ENCODE data around the gene EFHC2.

- TF ChIP-seq, protein P1, sequence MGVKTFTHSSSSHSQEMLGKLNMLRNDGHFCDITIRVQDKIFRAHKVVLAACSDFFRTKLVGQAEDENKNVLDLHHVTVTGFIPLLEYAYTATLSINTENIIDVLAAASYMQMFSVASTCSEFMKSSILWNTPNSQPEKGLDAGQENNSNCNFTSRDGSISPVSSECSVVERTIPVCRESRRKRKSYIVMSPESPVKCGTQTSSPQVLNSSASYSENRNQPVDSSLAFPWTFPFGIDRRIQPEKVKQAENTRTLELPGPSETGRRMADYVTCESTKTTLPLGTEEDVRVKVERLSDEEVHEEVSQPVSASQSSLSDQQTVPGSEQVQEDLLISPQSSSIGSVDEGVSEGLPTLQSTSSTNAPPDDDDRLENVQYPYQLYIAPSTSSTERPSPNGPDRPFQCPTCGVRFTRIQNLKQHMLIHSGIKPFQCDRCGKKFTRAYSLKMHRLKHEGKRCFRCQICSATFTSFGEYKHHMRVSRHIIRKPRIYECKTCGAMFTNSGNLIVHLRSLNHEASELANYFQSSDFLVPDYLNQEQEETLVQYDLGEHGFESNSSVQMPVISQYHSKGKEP (tag by site-specific recombination; IDR thresholded peaks at IDR 0.05): no peak
- TF ChIP-seq, protein P2, sequence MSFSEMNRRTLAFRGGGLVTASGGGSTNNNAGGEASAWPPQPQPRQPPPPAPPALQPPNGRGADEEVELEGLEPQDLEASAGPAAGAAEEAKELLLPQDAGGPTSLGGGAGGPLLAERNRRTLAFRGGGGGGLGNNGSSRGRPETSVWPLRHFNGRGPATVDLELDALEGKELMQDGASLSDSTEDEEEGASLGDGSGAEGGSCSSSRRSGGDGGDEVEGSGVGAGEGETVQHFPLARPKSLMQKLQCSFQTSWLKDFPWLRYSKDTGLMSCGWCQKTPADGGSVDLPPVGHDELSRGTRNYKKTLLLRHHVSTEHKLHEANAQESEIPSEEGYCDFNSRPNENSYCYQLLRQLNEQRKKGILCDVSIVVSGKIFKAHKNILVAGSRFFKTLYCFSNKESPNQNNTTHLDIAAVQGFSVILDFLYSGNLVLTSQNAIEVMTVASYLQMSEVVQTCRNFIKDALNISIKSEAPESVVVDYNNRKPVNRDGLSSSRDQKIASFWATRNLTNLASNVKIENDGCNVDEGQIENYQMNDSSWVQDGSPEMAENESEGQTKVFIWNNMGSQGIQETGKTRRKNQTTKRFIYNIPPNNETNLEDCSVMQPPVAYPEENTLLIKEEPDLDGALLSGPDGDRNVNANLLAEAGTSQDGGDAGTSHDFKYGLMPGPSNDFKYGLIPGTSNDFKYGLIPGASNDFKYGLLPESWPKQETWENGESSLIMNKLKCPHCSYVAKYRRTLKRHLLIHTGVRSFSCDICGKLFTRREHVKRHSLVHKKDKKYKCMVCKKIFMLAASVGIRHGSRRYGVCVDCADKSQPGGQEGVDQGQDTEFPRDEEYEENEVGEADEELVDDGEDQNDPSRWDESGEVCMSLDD (tag by site-specific recombination; IDR thresholded peaks at IDR 0.05): no peak
- TF ChIP-seq, protein P3, sequence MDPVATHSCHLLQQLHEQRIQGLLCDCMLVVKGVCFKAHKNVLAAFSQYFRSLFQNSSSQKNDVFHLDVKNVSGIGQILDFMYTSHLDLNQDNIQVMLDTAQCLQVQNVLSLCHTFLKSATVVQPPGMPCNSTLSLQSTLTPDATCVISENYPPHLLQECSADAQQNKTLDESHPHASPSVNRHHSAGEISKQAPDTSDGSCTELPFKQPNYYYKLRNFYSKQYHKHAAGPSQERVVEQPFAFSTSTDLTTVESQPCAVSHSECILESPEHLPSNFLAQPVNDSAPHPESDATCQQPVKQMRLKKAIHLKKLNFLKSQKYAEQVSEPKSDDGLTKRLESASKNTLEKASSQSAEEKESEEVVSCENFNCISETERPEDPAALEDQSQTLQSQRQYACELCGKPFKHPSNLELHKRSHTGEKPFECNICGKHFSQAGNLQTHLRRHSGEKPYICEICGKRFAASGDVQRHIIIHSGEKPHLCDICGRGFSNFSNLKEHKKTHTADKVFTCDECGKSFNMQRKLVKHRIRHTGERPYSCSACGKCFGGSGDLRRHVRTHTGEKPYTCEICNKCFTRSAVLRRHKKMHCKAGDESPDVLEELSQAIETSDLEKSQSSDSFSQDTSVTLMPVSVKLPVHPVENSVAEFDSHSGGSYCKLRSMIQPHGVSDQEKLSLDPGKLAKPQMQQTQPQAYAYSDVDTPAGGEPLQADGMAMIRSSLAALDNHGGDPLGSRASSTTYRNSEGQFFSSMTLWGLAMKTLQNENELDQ (tag by site-specific recombination; IDR thresholded peaks at IDR 0.05; ENCODE audit: low read depth): no peak
- TF ChIP-seq, protein P4, sequence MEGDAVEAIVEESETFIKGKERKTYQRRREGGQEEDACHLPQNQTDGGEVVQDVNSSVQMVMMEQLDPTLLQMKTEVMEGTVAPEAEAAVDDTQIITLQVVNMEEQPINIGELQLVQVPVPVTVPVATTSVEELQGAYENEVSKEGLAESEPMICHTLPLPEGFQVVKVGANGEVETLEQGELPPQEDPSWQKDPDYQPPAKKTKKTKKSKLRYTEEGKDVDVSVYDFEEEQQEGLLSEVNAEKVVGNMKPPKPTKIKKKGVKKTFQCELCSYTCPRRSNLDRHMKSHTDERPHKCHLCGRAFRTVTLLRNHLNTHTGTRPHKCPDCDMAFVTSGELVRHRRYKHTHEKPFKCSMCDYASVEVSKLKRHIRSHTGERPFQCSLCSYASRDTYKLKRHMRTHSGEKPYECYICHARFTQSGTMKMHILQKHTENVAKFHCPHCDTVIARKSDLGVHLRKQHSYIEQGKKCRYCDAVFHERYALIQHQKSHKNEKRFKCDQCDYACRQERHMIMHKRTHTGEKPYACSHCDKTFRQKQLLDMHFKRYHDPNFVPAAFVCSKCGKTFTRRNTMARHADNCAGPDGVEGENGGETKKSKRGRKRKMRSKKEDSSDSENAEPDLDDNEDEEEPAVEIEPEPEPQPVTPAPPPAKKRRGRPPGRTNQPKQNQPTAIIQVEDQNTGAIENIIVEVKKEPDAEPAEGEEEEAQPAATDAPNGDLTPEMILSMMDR (tag by site-specific recombination; IDR thresholded peaks at IDR 0.05): no peak
- TF ChIP-seq ZNF302 (tag by site-specific recombination; IDR thresholded peaks at IDR 0.05; ENCODE audit: low read depth): no peak
- TF ChIP-seq ZNF777 (tag by site-specific recombination; IDR thresholded peaks at IDR 0.05; ENCODE audit: borderline replicate concordance): no peak
- no peak for TF ChIP-seq ZNF76 (tag by site-specific recombination; IDR thresholded peaks at IDR 0.05; ENCODE audit: borderline replicate concordance, low read depth)
- TF ChIP-seq REST (tag by site-specific recombination; IDR thresholded peaks at IDR 0.05): no peak
- TF ChIP-seq, protein P5, sequence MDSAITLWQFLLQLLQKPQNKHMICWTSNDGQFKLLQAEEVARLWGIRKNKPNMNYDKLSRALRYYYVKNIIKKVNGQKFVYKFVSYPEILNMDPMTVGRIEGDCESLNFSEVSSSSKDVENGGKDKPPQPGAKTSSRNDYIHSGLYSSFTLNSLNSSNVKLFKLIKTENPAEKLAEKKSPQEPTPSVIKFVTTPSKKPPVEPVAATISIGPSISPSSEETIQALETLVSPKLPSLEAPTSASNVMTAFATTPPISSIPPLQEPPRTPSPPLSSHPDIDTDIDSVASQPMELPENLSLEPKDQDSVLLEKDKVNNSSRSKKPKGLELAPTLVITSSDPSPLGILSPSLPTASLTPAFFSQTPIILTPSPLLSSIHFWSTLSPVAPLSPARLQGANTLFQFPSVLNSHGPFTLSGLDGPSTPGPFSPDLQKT (IDR thresholded peaks at IDR 0.05; ENCODE audit: borderline replicate concordance, low read depth, low read length): no peak
Measured at GRCh38 chrX:44265559-44265958, 77.9 kb downstream of the EFHC2 start.

All from HEK293 (cell line).